HG03378 (cell line): ENCODE results near the gene ADAMTS16.

Experiments
- ATAC-seq: cut with Tn5 transposase; IDR thresholded peaks from one replicate; pipeline ENCODE4 v1.9.1; 2021; ENCODE audit warnings: mild to moderate bottlenecking, moderate library complexity; ENCODE audit not compliant: unreplicated experiment

ADAMTS16 gene

GRCh38 chr5:5306696-5307095 lies 166.6 kb downstream of the ADAMTS16 start:
- ATAC-seq: no peak

DNA sequence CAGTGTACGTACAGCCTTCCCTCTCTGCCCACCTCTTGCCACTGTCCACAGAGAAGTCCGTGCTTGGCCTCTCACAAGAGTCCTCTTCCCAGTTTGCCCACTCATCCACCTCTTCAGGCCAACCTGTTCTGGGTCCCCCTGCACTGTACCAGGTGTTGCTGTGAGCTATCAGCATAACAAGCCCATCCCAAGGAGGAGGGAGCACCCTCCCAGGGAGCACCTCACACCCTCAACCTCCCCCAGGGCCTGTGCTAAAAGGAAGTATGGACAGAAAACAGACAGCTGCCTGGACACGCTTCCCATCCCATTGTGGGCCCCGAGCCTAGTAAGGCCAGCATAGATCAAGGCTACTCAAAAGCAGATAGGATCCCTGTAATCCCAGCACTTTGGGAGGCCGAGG lies 168.2 kb downstream of the ADAMTS16 start:
- ATAC-seq: no peak

GRCh38 chr5:5309645-5310044 lies 169.5 kb downstream of the ADAMTS16 start:
- no peak for ATAC-seq

DNA sequence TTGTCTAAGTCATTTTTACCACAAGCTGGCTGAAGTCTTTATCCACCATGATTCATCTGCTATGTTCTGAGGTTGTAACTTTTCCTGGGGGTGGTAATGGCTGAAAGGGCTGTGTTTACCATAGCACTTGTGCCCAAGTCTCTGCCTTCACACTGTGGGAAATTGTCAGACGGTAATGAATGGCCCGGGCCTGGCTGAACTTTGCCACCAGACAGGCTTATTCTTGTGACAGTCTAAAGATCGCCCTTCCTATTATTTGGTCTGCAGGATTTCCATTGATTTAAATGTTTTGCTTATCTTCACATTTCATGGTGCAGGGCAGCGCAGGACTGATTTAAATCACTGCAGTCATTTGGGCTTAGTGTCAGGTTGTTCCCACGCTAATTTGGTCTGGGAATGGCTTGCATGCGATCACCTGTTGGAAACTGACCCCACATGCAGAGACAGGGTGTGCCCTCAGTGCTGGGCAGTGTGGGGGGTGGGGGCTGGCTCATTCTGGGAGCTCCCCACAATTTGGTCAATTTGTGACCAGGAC lies 173.0 kb downstream of the ADAMTS16 start:
- no peak for ATAC-seq

DNA sequence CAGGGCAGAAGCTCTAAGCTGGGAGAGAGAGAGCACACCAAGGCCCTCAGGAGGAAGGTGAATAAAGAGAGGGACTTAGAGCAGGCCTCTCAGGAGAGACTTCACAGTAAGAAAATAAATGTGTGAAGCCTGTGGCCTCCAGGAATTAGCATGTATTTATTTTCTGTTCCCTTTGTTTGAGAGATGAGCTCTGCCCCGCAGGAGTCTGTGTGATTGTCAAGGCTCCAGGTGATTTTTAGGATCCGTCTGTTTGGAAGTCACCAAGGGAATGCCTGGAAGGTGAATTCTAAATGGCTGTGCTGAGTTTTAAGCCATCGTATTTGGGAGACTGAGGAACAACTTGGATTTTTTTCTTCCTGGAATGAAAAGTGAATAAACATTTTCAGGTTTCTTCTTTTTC lies 174.0 kb downstream of the ADAMTS16 start:
- no peak for ATAC-seq

GRCh38 chr5:5314626-5315025 lies 174.5 kb downstream of the ADAMTS16 start:
- no peak for ATAC-seq

DNA sequence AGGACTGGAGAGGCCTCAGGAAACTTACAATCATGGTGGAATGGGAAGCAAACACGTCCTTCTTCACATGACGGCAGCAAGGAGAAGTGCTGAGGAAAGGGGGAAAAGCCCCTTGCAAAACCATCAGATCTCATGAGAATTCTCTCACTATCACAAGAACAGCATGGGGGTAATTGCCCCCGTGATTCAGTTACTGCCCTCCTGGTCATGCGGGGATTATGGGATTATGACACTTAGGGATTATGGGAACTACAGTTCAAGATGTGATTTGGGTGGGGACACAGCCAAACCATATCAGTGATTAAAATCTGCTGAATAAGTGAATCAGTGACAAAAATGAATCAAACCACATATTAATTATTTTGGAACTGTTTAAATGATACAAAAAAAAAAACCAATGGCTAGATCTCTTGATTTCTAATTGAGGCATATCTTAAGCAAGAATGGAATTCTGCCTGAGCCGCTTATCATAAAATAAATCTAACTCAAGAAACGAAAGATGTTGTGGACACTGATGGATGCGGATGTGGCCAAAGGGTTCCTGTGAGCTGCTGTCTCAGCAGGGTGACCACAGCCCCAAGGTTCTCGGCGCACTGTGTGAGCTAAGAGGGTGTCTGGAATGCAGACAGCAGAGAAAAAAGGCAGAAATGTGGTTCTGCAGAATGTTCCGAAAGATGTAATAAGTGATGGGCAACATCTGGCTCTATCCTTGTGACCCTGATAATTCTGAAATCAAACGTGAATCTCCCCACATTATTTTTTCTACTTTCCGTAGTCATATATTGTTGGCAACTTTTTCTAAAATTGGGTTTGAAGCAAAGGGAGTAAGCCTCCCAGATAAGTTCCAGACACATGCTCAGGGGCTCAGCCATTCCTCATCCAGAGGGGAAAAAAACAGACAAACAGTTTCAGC lies 175.2 kb downstream of the ADAMTS16 start:
- ATAC-seq: no peak

DNA sequence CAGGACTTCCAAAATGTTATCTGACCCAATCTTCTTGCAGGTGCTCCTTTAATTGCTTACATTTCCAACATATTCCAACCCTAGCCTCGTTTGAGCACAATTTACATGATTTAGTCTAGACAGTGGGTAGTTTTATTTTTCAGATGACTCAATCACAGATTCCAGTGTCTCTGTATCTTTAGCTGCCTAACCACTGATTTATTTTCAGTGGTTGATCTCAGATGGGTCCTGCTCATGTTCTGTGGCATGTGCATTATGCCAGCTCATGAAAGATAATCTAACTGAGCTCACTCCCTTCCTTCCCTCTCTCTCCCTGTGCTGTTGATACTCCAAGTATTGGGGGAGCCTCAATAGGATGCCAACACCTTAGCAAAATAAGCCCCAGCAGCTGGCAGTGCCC lies 176.2 kb downstream of the ADAMTS16 start:
- ATAC-seq: no peak

DNA sequence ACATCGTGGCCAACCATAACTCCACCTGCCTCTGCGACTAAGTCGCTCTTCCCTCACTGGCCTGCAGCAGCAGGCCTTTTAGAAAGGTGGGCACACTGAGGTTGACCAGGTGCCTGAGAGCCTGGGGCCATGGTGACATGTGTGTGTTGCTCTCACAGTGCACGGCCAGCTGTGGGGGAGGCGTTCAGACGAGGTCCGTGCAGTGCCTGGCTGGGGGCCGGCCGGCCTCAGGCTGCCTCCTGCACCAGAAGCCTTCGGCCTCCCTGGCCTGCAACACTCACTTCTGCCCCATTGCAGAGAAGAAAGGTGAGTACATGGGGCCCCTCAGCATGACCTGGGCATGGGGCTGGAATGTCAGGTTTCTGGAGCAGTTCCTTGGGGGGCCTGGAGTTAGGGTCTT lies 177.8 kb downstream of the ADAMTS16 start:
- no peak for ATAC-seq

- ATAC-seq: no peak
Observed at GRCh38 chr5:5318426-5319190, 178.5 kb downstream of the ADAMTS16 start.

DNA sequence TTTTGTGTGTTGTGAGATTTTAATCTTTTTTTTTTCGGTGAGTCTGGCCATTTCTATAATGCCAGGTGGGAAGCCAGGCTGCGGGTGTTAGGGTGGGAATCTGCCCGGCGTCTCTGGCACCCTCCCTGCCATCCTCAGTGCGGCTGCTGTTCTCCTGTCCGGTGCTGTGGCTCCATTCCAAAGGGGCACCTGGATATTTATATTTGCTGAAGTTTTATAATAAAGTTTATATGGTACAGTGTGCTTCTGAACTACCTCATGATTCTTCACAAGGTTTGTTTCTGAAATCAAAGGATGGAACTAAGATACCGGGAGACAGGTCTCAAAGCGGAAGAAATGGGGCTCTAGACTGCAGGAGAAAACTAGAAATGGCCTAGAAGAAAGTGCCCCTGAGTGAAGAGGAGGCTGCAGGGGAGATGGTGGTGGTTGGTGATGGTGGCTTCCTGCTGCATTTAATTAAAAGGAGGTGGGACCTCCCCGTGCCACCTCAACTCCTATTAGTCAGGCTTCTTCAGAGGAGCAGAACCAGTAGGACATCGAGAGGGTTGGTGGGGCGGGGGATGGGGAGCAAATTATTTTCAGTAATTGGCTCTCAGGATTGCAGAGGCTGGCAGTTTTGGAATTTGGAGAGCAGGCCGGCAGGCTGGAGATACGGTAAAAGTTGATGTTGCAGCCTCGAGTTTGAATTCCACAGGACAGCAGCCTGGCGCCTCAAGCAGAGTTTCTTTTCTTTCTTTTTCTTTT lies 180.1 kb downstream of the ADAMTS16 start:
- ATAC-seq: no peak

DNA sequence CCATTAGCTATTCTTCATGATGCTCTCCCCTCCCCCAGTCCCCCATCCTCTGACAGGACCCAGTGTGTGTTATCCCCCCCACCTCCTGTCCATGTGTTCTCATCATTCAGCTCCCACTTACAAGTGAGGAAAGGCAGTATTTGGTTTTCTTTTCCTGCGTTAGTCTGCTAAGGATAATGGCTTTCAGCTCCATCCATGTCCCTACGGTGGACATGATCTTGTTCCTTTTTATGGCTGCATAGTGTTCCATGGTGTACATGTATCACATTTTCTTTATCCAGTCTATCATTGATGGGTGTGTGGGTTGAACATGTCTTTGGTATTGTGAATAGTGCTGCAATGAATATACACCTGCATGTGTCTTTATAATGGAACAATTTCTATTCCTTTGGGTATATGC lies 181.0 kb downstream of the ADAMTS16 start:
- ATAC-seq: no peak

DNA sequence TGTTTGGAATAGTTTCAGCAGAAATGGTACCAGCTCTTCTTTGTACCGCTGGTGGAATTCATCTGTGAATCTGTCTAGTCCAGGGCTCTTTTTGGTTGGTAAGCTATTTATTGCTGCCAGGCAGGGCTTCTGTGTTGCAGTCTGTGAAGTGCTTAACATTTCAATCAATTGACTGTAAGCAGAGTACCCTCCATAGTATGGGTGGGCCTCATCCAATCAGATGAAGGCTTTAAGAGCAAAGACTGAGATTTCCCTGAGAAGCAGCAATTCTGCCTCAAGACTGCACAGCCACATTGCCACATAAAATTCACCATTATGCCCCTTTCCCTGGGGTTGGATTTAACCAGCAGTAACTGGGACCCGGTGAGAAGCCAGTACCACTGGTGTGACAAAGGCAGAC lies 183.4 kb downstream of the ADAMTS16 start:
- no peak for ATAC-seq

- no peak for ATAC-seq
Observed at GRCh38 chr5:5326115-5326758, 186.1 kb downstream of the ADAMTS16 start.

GRCh38 chr5:5327126-5327525 lies 187.0 kb downstream of the ADAMTS16 start:
- ATAC-seq: no peak

GRCh38 chr5:5330728-5331452 lies 190.8 kb downstream of the ADAMTS16 start:
- no peak for ATAC-seq

GRCh38 chr5:5331848-5332247 lies 191.7 kb downstream of the ADAMTS16 start:
- no peak for ATAC-seq

DNA sequence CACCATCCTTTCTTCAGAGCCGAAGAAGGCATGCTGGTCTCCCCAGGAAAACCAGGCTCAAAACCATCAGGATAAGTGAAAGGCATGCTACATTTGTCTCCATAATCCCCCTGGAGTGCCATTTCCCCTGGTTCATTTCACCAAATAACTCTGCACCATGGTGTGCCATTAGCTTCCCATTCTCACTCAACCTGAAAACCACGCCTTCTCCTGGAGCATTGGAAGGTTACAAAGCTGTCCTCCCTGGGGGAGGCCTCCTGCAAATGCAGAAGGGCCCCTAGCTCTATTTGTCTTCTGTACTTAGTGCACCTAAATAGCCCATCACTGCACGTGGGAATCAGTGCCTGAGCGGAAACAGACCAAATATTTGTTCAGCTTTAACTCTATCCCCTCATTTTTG lies 192.2 kb downstream of the ADAMTS16 start:
- no peak for ATAC-seq

DNA sequence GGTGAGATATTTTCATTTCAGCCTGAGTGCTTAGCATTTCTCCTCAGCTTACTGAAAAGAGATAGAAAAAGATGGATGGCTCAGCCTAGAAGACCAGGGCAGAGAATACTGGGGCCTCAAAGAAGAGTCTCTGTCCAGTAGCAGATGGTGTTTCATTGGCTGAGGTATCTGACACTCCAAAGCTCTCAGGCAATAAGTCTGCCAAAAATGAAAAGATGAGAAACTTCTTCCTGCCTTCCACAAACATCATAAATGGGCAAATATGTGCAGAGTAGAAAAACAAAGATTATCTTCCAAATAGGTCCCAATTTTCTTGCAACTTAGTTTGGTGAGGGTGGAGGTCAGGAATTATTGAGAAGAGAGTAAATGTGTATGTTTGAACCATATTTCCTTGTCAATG lies 195.0 kb downstream of the ADAMTS16 start:
- no peak for ATAC-seq

GRCh38 chr5:5335700-5336264 lies 195.7 kb downstream of the ADAMTS16 start:
- no peak for ATAC-seq
